ENCODE results near the gene COX18. TPM values are rescaled to one million over a fixed set of nuclear protein-coding genes. Genes with fewer than 3 reads are reported as not detected.

The COX18 gene
- 28.6 and 33.0 TPM in 2 replicates for total RNA-seq

GRCh38 chr4:73069338-73070073 is at the start of gene COX18:
TSS of gene COX18 (minus strand) at chr4:73069716. CDS start at chr4:73069649, 67 bp downstream.

Other genes starting within 250 kb of the COX18 start
- gene ANKRD17, start 189.1 kb upstream of the COX18 start, total RNA-seq = 31.9 and 37.5 TPM in 2 replicates

Measured in epithelial cell of alveolus of lung (primary cell).